Endothelial cell of umbilical vein (primary cell): ENCODE measurements around the gene TSPO. TPM values are rescaled to one million over a fixed set of nuclear protein-coding genes. Genes with fewer than 3 reads are reported as not detected.

Experiments
- BruUV-seq: library from RNA; stranded (reverse); fragments of 400-500 nt; replicated peaks from 2 replicates; lab custom pipeline; 2021; lab: Mats Ljungman, UMichigan
- CTCF ChIA-PET: fragments of 300-600, 350-600 bp; sonication (Branson Sonifier 250); formaldehyde crosslinking; loops from one replicate; lab custom pipeline; 2021; ENCODE audit warnings: antibody characterized with exemption, inconsistent platforms; lab: Charles Lee
- POLR2A ChIA-PET: fragments of 300-600, 350-600 bp; sonication (Branson Sonifier 250); formaldehyde crosslinking; loops from one replicate; lab custom pipeline; 2021; ENCODE audit warnings: antibody characterized with exemption, inconsistent platforms; lab: Charles Lee
- DNase-seq: peaks from one replicate; pipeline ENCODE4 v3.0.0-alpha.2; 2011; ENCODE audit warnings: low read depth, low spot score
- FAIRE-seq: peaks from 2 replicates; lab custom pipeline; 2011; peaks lifted over from hg19 to GRCh38; lab: Jason Lieb, UNC
- H2AFZ ChIP-seq: 2 replicates; pipeline ENCODE4 v1.6.0; 2012; ENCODE audit warnings: low read depth, low read length, control low read depth, inconsistent platforms
- H3K27ac ChIP-seq: 2 replicates; pipeline ENCODE4 v1.5.1; 2011; ENCODE audit warnings: low read depth, mild to moderate bottlenecking, control low read depth, low read length, moderate library complexity; ENCODE audit not compliant: insufficient read depth
- H3K27me3 ChIP-seq, 2 experiments: 2 replicates each; pipeline versions ENCODE4 v1.6.0 to v1.6.1; 2011; ENCODE audit warnings: low read length in 2 of 2, mixed read lengths in 1 of 2; ENCODE audit not compliant: control insufficient read depth in 2 of 2, insufficient read depth in 2 of 2
- H3K36me3 ChIP-seq, 2 experiments: 2 replicates in 1 of 2; 3 replicates in 1 of 2; pipeline ENCODE4 v1.5.1; 2011; ENCODE audit warnings: low read length in 2 of 2, mild to moderate bottlenecking in 1 of 2, moderate library complexity in 1 of 2; ENCODE audit not compliant: control insufficient read depth in 2 of 2, insufficient read depth in 2 of 2; ENCODE audit errors: extremely low read depth in 1 of 2
- H3K4me1 ChIP-seq: 3 replicates; pipeline ENCODE4 v1.5.1; 2011; ENCODE audit warnings: mild to moderate bottlenecking, low read length; ENCODE audit not compliant: control insufficient read depth, insufficient read depth; ENCODE audit errors: extremely low read depth
- H3K4me2 ChIP-seq: 2 replicates; pipeline ENCODE4 v1.6.1; 2011; ENCODE audit warnings: low read length, control low read depth, mixed read lengths; ENCODE audit not compliant: insufficient read depth
- H3K4me3 ChIP-seq, 3 experiments: fragments of 200-600 bp in 1 of 3; sonication (generic), shearing (Covaris generic) in 1 of 3; replicated peaks in 1 of 3; 2 replicates each; pipeline ENCODE4 v1.5.1; 2011 to 2016; ENCODE audit warnings: control low read depth in 3 of 3, low read length in 3 of 3, mild to moderate bottlenecking in 2 of 3, inconsistent platforms in 1 of 3, low read depth in 1 of 3, moderate library complexity in 1 of 3; ENCODE audit not compliant: insufficient read depth in 1 of 3
- H3K79me2 ChIP-seq: 2 replicates; pipeline ENCODE4 v1.6.0; 2012; ENCODE audit warnings: low read length, inconsistent platforms; ENCODE audit not compliant: control insufficient read depth, insufficient read depth
- H3K9ac ChIP-seq: replicated peaks from 2 replicates; pipeline ENCODE3; 2011; ENCODE audit warnings: low read length, control low read depth; ENCODE audit not compliant: insufficient read depth; ENCODE audit errors: extremely low read depth
- H3K9me1 ChIP-seq: replicated peaks from 3 replicates; pipeline ENCODE4 v1.6.0; 2011; ENCODE audit warnings: mild to moderate bottlenecking, low read length; ENCODE audit not compliant: control insufficient read depth, insufficient read depth; ENCODE audit errors: extremely low read depth
- H3K9me3 ChIP-seq: replicated peaks from 2 replicates; pipeline ENCODE4 v1.5.1; 2012; ENCODE audit warnings: low read length, inconsistent platforms; ENCODE audit not compliant: control insufficient read depth, insufficient read depth
- H4K20me1 ChIP-seq: replicated peaks from 2 replicates; pipeline ENCODE3; 2011; ENCODE audit warnings: mild to moderate bottlenecking, low read length; ENCODE audit not compliant: control insufficient read depth, insufficient read depth; ENCODE audit errors: extremely low read depth
- EZH2 ChIP-seq: IDR thresholded peaks from 2 replicates; pipeline ENCODE4 v1.6.1; 2012; ENCODE audit warnings: borderline replicate concordance, low read depth, mild to moderate bottlenecking, moderate library complexity, low read length, inconsistent platforms; ENCODE audit not compliant: severe bottlenecking
- GATA2 ChIP-seq: IDR thresholded peaks from 2 replicates; pipeline ENCODE4 v1.7.0; 2011; ENCODE audit warnings: low read depth, mild to moderate bottlenecking, moderate library complexity, mixed read lengths, low read length; ENCODE audit not compliant: insufficient read length, insufficient read depth
- JUN ChIP-seq: IDR thresholded peaks from 2 replicates; pipeline ENCODE4 v1.6.1; 2011; ENCODE audit warnings: borderline replicate concordance, low read depth; ENCODE audit not compliant: insufficient read length, insufficient read depth
- MYC ChIP-seq: IDR thresholded peaks from one replicate; pipeline ENCODE4 v1.6.1; 2011; ENCODE audit warnings: mild to moderate bottlenecking, low read depth, low read length
- POLR2A ChIP-seq: IDR thresholded peaks from 2 replicates; pipeline ENCODE4 v1.6.1; 2012; ENCODE audit warnings: low read depth, mild to moderate bottlenecking, control low read depth, low read length
- POLR2AphosphoS5 ChIP-seq: IDR thresholded peaks from 2 replicates; pipeline ENCODE4 v1.6.1; 2012; ENCODE audit warnings: low read depth, mild to moderate bottlenecking, control low read depth, low read length, moderate library complexity; ENCODE audit not compliant: insufficient read depth
- dilution Hi-C: fragments of 300-500 bp; cut with MboI; formaldehyde crosslinking; loops from one replicate; pipeline ENCODE4 v1.15.0; 2019; ENCODE audit warnings: low sequenced_read_pairs; ENCODE audit not compliant: extremely low pct_ligation_motif_present
- intact Hi-C: fragments of 100-400 bp; cut with micrococcal nuclease; formaldehyde crosslinking; loops from one replicate; pipeline ENCODE4 v1.10.0; 2022
- polyA plus RNA-seq, 4 experiments: library from polyadenylated mRNA; depleted of rRNA in 3 of 4; stranded (reverse) in 3 of 4; unstranded in 1 of 4; fragments of >200 nt; gene quantifications; 2 replicates each; pipeline versions ENCODE4 v1.2.1 to v1.2.3, GENCODE V29; 2011 to 2012; ENCODE audit warnings: missing spikeins in 1 of 4
- total RNA-seq: library from RNA; stranded (reverse); gene quantifications from 2 replicates; pipeline ENCODE4 v1.2.3, GENCODE V29; 2021
- TF ChIP-seq, protein P1 (sequence below), 2 donors: IDR thresholded peaks; 1 replicate in 1 of 2; 2 replicates in 1 of 2; pipeline ENCODE4 v1.5.1; 2011; ENCODE audit warnings: low read length in 2 of 2, mild to moderate bottlenecking in 2 of 2, moderate library complexity in 2 of 2, control low read depth in 1 of 2, inconsistent platforms in 1 of 2, low read depth in 1 of 2; ENCODE audit not compliant: insufficient read depth in 1 of 2; ENCODE audit errors: extremely low read depth in 1 of 2
- TF ChIP-seq, protein P2 (sequence below): IDR thresholded peaks from 2 replicates; pipeline ENCODE4 v1.6.1; 2011; ENCODE audit not compliant: insufficient read depth, insufficient read length

Gene TSPO
- total and polyA plus RNA-seq, 2 donors (not counting 3 experiments of a cell fraction or from before 2014, with no cell fraction given): 328 to 720 TPM

GRCh38 chr22:43154887-43155536 is 3.7 kb downstream of the TSPO start:
- Histone ChIP-seq H3K27me3 (no peaks in the 10 kb centered on the region), H3K9me1 (no peaks in the 10 kb centered on the region), H3K27ac (no peak overlapping the region), H3K9ac (no peak overlapping the region), H3K4me3 (no peak overlapping the region), H4K20me1 (no peaks in the 10 kb centered on the region), H3K79me2 (peaks cover 64% of the 10 kb centered on the region), H3K9me3 (no peaks in the 10 kb centered on the region), H3K4me1 (peaks cover 3% of the 10 kb centered on the region), H2AFZ (no peak overlapping the region), H3K4me2 (no peak overlapping the region), H3K36me3 (peaks cover 0 to 8% of the 10 kb centered on the region in 2 experiments)
- BruUV-seq: no TSS peak
- POLR2A ChIA-PET: no interaction called here
- FAIRE-seq (no peak), DNase-seq (no peak)
- dilution Hi-C loops: no loop called here
- intact Hi-C loops: no loop called here
- CTCF ChIA-PET: interaction anchor here (0.7 kb wide), 1 partner anchor 12 kb away, joined by 4 read pairs; no protein-coding TSS in a partner anchor
- TF ChIP-seq MYC (no peak), POLR2AphosphoS5 (no peak), POLR2A (no peak)

DNA sequence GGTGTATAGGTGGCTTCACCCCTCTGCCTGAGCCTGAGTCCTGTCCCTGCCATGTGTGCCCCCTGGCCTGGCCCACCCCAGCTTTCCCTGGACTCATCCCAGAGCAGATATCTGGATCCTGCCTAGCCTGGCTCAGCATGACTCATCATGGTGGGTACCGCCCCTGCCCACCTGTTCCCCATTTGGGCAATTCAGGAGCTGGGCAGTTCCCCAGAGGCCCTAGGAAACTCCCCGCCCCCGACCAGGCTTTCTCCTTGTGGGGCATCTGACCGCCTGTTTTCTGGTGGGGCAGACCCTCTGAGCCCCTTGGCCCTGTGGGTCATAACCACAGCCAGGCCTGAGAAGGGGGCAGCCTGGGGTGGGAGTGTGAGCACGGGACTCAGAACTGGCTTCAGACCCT is 4.4 kb downstream of the TSPO start:
- Histone ChIP-seq H3K4me3 (no peak overlapping the region), H3K9ac (no peak overlapping the region), H2AFZ (no peak overlapping the region), H3K4me2 (no peak overlapping the region), H3K27me3 (no peaks in the 10 kb centered on the region), H3K4me1 (peaks cover 3% of the 10 kb centered on the region), H3K9me1 (no peaks in the 10 kb centered on the region), H3K79me2 (peaks cover 64% of the 10 kb centered on the region), H3K9me3 (no peaks in the 10 kb centered on the region), H4K20me1 (no peaks in the 10 kb centered on the region), H3K27ac (no peak overlapping the region), H3K36me3 (peaks cover 0 to 8% of the 10 kb centered on the region in 2 experiments)
- no TSS peak for BruUV-seq
- FAIRE-seq: no peak
- no peak for DNase-seq
- dilution Hi-C loops: no loop called here
- intact Hi-C loops: no loop called here
- TF ChIP-seq, protein P1, sequence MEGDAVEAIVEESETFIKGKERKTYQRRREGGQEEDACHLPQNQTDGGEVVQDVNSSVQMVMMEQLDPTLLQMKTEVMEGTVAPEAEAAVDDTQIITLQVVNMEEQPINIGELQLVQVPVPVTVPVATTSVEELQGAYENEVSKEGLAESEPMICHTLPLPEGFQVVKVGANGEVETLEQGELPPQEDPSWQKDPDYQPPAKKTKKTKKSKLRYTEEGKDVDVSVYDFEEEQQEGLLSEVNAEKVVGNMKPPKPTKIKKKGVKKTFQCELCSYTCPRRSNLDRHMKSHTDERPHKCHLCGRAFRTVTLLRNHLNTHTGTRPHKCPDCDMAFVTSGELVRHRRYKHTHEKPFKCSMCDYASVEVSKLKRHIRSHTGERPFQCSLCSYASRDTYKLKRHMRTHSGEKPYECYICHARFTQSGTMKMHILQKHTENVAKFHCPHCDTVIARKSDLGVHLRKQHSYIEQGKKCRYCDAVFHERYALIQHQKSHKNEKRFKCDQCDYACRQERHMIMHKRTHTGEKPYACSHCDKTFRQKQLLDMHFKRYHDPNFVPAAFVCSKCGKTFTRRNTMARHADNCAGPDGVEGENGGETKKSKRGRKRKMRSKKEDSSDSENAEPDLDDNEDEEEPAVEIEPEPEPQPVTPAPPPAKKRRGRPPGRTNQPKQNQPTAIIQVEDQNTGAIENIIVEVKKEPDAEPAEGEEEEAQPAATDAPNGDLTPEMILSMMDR (IDR thresholded peaks at IDR 0.05; ENCODE audit: extremely low read depth in 1 of 2, insufficient read depth in 1 of 2, low read depth in 1 of 2, low read length in 2 of 2): no peak
- TF ChIP-seq JUN (no peak), MYC (no peak), GATA2 (no peak), EZH2 (no peak)
- TF ChIP-seq, protein P2, sequence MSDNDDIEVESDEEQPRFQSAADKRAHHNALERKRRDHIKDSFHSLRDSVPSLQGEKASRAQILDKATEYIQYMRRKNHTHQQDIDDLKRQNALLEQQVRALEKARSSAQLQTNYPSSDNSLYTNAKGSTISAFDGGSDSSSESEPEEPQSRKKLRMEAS: no peak
- POLR2A ChIA-PET: no interaction called here
- CTCF ChIA-PET: interaction anchor here (0.7 kb wide), 1 partner anchor 13 kb away, joined by 4 read pairs; no protein-coding TSS in a partner anchor
